Frontal cortex (tissue), 4 donors: Measurements from ENCODE around the gene RELN. TPM values are rescaled to one million over a fixed set of nuclear protein-coding genes. Genes with fewer than 3 reads are reported as not detected.
"Not testable (repeated sequence)": the region's sequence is repeated elsewhere in the genome, so short reads cannot be mapped to it uniquely, and the experiment has no call there.

Source experiments
- DNase-seq, 2 donors: peaks; one replicate each; pipeline ENCODE4 v3.0.0; 2012; ENCODE audit warnings: low spot score in 2 of 2
- FAIRE-seq: peaks from 2 replicates; lab custom pipeline; 2012; peaks lifted over from hg19 to GRCh38; lab: Jason Lieb, UNC
- total RNA-seq: library from RNA; depleted of rRNA; stranded (reverse); fragments of >200 nt; gene quantifications from one replicate; pipeline ENCODE4 v1.2.3, GENCODE V29; 2014
- donor health status: control.
- donor health status: control.
- donor health status: control.

The RELN gene
- total RNA-seq, 1 donor from 2014 or later = 57.5 TPM

DNA sequence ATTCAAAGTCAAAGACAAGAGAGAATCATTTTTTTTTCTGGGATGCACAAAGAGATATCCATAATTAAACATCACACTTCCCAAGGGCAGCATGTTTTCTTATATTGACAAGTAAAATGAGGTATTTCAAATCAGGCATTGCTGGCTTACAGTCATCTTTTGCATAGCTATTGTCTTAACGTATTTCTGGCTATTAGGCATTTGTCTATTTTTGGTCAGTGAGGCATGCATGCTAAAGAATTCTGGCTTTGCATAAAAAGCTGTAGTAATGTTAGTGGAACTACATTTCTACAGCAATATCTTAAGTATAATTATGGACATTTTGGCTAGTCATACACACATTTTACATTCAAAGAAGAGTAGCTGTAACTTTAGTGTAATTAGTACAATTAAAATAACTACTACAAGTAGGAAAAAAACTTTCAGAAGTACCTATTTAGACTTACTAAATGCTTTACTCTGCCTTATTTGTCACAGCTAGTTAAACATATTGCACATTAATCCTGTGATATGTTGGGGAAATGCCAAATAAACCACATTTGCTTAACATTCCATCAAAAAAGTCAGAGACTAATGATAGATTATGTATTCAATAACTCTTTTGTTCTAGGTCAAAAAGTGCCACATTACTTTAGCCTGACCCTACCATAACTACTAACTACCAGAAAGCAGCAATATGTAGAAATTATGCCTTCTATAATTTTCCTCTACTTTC, 76.4 kb downstream of the RELN start:
- FAIRE-seq = no peak
- no peak for DNase-seq

DNA sequence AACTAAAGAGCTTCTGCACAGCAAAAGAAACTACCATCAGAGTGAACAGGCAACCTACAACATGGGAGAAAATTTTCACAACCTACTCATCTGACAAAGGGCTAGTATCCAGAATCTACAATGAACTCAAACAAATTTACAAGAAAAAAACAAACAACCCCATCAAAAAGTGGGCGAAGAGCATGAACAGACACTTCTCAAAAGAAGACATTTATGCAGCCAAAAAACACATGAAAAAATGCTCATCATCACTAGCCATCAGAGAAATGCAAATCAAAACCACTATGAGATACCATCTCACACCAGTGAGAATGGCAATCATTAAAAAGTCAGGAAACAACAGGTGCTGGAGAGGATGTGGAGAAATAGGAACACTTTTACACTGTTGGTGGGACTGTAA, 78.4 kb downstream of the RELN start:
- not testable (repeated sequence) for DNase-seq, FAIRE-seq

GRCh38 chr7:103905997-103906396, 83.5 kb downstream of the RELN start:
- no peak for DNase-seq
- no peak for FAIRE-seq

DNA sequence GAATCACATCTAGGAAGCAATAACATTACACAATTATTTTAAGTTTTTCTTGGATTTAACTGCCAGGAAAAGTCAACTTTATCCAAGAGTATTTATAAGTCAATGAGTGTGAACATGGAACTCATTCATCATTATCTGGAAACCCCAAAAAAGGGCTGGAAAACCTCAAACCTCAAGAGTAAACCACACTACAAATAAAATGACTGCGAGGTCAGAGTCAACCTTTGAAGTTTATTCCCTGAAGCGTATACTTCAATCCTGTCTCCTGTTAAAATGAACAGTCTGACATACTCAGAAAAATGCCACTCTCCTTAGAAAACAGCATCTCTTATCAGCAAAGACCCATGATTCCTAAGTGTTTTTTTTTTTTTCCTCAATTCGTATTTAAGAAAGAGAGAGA, 86.5 kb downstream of the RELN start:
- DNase-seq (no peak), FAIRE-seq (no peak)

DNA sequence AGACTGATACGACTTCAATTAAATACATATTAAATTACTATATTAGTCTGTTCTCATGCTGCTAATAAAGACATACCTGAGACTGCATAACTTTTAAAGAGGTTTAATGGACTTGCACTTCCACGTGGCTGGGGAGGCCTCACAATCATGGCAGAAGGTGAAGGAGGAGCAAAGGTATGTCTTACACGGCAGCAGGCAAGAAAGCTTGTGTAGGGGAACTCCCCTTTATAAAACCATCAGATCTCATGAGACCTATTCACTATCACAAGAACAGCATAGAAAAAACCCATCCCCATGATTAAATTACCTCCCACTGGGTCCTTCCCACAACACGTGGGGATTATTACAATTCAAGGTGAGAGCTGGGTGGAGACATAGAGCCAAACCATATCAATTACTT, 92.6 kb downstream of the RELN start:
- not testable (repeated sequence) for DNase-seq, FAIRE-seq

DNA sequence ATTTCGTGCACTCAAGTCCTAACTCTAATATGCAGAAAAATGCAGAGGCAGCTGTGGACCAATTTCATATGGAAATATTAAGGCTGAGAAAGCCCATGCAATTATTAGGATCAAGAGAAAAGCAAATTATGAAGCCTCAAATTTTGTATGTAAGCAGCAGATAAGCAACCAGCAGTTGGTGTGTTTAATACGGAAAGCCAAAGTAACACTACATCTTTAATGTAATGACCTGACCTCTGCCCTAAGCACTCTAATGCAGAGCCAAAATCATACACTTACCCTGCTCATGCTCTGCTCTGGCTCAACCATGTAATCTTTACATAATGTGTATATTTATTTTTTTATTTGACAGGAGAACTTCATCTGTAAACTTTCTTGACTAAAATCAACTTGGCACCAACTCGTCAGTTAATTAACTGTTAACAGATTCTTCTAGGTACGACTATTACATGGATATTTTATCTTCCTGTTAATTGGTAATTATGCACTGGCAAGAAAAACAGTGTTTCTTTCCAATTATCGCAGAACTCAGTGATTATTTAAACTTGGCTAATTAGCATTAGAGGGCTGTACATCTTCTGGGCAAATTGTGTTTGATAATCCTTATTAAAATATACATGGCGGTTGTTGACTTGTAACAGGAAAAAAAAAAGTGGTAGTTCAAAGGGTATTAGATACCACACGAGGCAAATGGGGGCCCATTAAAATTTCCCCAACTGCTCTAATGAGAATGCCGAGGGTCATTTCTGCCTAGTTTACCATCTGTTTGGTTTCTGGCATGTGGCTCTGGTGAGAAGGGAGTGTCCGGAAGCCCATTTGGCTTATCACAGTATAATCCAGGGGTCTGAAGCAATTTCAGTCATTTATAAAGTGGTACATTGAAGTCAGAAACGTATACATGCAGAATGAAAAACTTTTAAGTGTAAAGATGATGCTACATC, 94.5 kb downstream of the RELN start:
- FAIRE-seq = no peak
- DNase-seq = no peak

DNA sequence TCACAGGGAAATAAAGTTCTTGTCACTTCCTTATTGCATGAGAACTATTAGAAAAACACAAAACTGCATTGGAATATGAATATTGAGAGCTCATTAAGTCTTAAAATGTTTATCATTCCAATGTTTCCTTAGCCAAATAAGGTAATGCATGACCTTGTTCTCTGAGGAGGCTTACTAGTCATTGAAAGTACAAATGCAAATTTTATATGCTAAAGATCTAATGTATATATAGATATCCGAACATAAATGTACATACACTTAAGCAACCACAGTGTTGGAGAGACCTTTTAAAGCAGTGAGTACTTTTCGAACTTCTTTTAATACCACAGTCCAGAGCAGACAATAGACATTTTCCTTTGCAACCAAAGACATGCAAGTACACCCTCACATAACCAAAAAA, 96.1 kb downstream of the RELN start:
- FAIRE-seq = no peak
- DNase-seq = no peak

- DNase-seq = no peak
- FAIRE-seq = no peak
Measured at GRCh38 chr7:103889451-103889850, 100.0 kb downstream of the RELN start.

GRCh38 chr7:103888603-103889153, 100.8 kb downstream of the RELN start:
- FAIRE-seq = no peak
- DNase-seq = no peak

- DNase-seq = no peak
- FAIRE-seq = no peak
Measured at GRCh38 chr7:103887853-103888602, 101.4 kb downstream of the RELN start.

GRCh38 chr7:103887050-103887449, 102.4 kb downstream of the RELN start:
- no peak for FAIRE-seq
- DNase-seq = no peak

DNA sequence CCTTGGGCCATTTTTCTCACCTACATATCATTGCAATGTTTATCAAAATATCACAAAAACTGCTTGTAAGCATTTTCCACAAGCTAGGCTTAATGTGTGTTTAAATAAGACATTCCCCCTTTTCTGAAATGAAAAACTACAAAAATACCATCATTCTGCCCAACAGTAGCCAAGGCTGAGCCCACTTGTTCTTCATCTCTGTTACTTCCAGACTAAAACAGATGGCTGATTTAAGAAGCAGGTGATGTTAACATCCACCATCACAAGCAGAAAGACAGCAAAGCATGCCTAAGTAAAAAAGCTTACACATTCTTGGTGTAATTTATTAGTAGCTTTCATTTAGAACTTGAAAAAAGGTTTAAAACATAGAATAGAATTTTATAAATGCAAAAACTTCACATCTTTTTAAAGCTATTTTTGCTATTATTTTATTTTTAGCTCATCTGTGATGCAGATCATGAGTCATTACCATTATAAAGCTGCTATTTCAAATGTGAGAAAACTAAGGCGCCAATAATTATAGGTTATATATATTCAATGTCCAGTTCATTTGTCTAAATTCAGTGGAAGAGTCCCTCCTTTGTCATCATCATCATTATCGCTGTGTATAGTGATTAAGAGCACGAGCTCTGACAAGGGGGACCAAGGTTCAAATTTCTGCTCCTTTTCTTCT, 109.4 kb downstream of the RELN start:
- DNase-seq (no peak), FAIRE-seq (no peak)

DNA sequence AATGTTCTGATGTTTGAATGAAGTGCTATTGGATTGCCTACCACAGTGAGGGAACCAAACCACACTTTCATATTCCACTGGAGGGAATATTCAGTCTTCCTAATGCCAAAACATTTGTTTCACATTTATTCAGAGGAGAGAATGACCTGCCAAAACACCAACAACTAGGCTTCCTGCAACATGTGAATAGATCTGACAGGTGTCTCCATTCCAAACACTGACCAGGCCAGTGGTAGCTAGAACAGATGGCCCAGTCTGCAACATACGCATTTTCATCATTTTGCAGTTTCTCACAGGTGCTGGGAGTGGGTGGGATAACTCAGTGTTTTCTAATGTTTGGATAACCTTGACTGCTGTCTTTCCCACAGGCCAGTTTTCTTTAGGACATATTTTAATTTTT, 110.0 kb downstream of the RELN start:
- FAIRE-seq (no peak), DNase-seq (no peak)

- FAIRE-seq (no peak), DNase-seq (no peak)
Measured at GRCh38 chr7:103877565-103877964, 111.9 kb downstream of the RELN start.

DNA sequence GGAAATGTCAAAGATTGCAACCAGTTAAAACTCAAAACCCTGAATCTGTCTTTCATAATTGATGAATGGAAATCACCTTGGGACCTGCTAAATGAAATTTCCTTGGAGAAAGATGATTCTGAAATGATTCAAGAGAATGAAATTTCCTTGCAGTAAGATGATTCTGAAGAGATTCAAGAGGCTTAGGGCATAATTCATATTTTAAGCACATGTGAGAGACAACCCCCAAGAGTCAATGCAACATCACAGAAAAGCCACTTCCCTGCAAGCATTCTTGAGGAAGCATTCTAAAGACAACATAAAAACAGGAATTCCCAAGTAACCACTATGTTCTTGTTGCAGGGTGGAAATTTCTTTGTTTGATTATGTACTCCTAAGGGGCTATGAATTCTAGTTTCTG, 113.7 kb downstream of the RELN start:
- FAIRE-seq (no peak), DNase-seq (no peak)

DNA sequence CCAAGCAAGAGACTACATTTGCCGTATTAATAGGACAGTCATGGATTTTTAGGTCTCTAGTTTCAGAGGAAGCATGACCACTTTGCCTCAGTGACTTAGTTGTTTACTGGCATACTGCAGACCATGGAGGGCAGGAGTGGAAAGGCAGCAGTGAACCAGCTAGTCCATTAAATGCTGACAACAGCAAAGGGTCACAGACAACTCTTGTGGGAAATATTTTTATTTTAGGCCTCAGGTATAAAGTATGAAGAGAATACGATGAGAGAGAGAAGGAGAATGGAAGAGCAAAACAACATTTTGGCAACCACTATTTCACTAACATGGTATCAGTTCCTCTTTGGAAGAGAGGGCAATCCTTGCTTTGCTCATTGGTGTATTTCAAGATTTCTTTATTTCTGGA, 118.0 kb downstream of the RELN start:
- FAIRE-seq (no peak), DNase-seq (no peak)

DNA sequence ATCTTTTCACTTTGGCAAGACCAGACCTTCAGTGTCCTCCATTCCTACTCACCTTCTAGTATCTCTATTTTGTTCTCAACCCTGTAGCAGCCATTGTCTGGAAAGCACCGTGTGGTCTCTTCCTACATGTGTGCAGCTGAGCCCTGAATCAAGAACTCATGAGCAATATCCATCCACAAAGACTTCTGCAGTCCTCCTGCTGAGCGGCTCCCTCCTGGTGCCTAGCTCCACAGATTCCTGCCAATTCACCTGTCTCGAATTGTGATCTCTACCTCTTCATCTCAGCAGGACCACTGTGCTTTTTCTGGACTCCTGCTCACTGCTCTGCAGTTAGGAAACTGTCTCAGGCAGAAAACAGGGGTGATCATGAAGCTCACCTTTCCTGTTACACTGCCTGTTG, 118.8 kb downstream of the RELN start:
- no peak for FAIRE-seq
- DNase-seq = no peak

DNA sequence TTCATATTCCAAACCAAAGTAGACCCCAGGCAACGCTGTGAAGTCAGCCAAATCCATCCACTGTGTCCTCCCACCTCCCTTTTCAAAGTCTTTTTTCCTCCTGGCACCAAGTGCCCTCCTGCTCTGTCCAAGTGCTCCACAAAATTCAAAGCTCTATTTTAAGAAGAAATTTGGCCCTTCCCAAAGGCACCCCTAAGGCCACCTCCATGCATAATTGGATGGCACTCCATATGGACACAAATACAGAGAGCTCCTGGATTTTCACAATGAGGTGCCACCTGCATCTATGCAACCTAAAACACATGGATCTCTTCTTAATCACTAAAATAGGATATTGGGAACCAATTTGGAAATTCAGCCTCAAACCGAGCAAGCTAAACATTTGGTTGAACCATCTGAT, 121.6 kb downstream of the RELN start:
- no peak for FAIRE-seq
- no peak for DNase-seq

DNA sequence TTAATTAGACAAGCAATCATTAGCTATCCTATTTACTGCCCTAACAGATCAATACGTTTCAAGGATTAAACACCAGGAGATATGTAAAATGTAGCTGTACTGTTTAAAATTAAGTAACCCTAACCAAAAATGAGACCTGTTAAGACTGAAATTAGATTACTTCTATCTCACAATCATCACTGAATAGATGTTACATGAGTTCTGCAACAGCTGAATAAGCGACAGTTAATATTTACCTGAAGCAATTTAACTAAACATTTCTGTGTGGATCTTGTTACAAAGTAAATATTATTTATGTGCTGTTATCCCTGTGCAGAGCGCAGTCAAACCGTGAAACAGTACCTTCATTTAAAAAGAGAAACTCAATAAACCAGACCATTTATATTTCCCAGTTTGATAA, 122.5 kb downstream of the RELN start:
- no peak for DNase-seq
- FAIRE-seq = no peak

DNA sequence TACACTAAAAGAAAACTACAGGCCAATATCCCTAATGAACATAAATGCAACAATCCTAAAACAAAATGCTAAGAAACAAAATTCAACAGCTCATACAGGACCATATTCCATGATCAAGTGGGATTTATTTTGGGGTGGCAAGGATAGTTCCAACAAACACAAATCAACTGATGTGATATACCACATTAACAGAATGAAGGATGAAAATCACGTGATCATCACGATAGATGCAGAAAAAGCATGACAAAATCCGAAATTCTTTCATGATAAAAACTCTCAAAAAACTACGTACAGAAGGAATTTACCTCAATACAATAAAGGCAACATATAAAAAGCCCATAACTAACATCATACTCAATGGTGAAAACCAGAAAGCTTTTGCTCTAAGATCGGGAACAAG, 124.0 kb downstream of the RELN start:
- FAIRE-seq = no peak
- DNase-seq = no peak
